Stimulated activated CD8-positive, alpha-beta memory T cell treated with anti-CD3 and anti-CD28 coated beads, Interleukin-2, amount 100 ng/mL, for 48 hours (primary cell): Measurements from ENCODE around the gene HMG20B.

Source experiments
- DNase-seq, 2 donors: peaks; one replicate each; pipeline ENCODE4 v3.0.0-alpha.2; 2020; ENCODE audit warnings: low read depth in 2 of 2

The HMG20B gene

GRCh38 chr19:3620817-3621547 is 48.2 kb downstream of the HMG20B start:
- no peak for DNase-seq

DNA sequence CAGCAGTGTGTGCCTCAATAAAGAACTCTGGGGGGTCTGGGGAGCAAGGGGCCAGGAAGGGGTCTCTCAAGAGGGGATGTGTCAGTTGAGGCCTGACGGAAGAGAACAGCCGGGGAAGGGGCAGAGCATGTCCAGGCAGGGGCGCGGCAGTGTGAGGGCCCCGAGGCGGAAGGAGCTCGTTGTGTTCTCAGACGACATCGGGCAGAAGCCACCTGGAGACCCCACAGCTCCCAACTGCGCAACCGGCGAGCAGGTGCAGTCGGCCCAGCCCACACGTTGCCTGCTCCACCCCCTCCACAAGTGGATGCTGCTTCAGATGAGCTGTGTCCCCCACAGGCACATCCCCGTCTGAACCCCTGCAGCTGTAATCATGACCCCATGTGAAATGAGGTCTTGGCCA is 48.9 kb downstream of the HMG20B start:
- DNase-seq: no peak

DNA sequence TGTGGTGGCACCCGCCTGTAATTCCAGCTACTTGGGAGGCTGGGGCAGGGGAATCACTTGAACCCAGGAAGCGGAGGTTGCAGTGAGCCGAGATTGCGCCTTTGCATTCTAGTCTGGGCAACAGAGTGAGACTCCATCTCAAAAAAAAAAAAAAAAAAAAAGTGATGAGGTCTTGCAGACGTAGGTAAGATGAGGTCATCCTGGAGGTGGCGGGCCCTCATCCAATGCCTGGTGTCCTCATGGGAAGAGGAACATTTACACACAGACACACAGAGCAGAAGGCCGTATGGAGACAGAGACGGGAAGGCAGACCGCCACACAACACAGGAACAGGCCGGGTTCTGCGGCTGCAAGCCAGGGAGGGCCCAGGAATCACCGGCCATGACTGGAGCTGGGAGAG is 49.5 kb downstream of the HMG20B start:
- no peak for DNase-seq

- no peak for DNase-seq
These were observed 51.0 kb downstream of the HMG20B start for GRCh38 chr19:3623716-3624115.

DNA sequence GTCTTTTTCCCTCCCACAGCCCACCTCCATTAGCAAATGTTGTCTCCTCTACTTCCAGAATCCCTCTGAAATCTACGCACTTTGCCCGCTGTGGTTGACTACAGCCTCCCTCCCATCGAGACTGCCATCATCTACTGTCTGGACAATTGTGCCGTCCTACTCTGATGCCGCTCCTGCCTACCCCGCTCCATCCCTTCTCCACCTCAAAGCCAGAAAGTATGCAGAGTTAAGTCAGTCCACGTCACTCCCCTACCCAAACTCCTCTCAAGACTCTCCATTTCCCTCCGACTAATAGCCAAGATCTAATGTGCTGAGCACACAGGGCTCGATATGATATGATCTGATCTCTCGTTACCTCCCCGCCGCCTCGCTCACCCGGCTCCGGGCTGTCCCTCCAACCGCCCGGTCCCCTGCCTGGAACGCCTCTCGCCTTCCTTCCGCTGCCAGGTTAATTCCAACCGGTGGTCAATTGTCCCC is 53.3 kb downstream of the HMG20B start:
- DNase-seq: no peak

- peak; percentile 98 to 99 for DNase-seq
These were observed 54.0 kb downstream of the HMG20B start, which contains the start of gene CACTIN for GRCh38 chr19:3626473-3627350. Gene CACTIN, minus strand, starts transcription at chr19:3626790. Its CDS starts 28 bp downstream, at chr19:3626762.

GRCh38 chr19:3627351-3627723 is 54.6 kb downstream of the HMG20B start:
- DNase-seq: no peak
